HAP-1 (cell line): ENCODE data around the gene ZMAT3.

Experiments used
- DNase-seq, 2 experiments: peaks; one replicate each; pipeline ENCODE4 v3.0.0-alpha.2; 2016 to 2020; ENCODE audit warnings: low spot score in 2 of 2
- H3K27me3 ChIP-seq: fragments of 250-450 bp; sonication (Bioruptor Pico); 2 replicates; pipeline ENCODE4 v1.5.1; 2020; ENCODE audit warnings: low read depth, mild to moderate bottlenecking, moderate library complexity
- H3K36me3 ChIP-seq: fragments of 250-450 bp; sonication (Bioruptor Pico); replicated peaks from 2 replicates; pipeline ENCODE4 v1.5.1; 2020; ENCODE audit warnings: mild to moderate bottlenecking
- H3K4me1 ChIP-seq: fragments of 250-450 bp; sonication (Bioruptor Pico); 2 replicates; pipeline ENCODE4 v1.5.1; 2020; ENCODE audit warnings: mild to moderate bottlenecking
- H3K4me3 ChIP-seq: fragments of 250-450 bp; sonication (Bioruptor Pico); 2 replicates; pipeline ENCODE4 v1.5.1; 2020; ENCODE audit warnings: mild to moderate bottlenecking, moderate library complexity
- H3K9me3 ChIP-seq: fragments of 250-450 bp; sonication (Bioruptor Pico); 2 replicates; pipeline ENCODE4 v1.5.1; 2020; ENCODE audit warnings: mild to moderate bottlenecking, moderate library complexity
- in situ Hi-C: fragments of 300-500 bp; cut with MboI; formaldehyde crosslinking; loops from 3 replicates; pipeline ENCODE4 v1.14.3; 2020; ENCODE audit warnings: low sequenced_read_pairs, inconsistent platforms, mixed read lengths

ZMAT3 gene

DNA sequence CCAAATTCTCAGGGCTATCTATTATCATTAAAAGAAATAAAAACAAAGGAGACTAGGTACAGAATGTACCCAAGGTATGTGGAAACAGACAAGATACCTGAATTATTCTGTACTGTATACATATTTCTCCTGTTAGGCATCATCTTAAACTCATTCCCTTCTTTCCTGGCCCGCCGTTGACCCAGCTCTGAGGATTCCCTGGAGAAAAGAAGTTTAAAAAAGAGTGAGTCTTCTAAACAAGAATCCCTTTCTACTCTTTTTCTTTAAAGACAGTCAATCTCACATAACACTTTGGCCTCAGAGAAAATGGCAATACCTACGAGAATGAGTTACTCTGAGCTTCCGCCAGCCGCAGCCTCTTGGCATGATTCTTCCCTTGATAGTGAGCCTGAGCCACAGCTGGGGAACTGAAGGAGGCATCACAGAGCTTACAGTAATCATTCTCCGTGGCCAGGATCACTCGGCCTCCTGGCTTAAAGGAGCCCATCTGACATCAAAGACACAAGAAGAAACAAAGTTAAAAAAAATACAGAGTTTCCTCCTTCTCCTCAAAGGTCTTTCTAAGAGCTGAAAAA lies 44.2 kb downstream of the ZMAT3 start:
- in situ Hi-C loops = no loop called here
- no peaks in the 10 kb centered on the region for H3K27me3 ChIP-seq
- DNase-seq = no peak
- H3K36me3 ChIP-seq = no peaks in the 10 kb centered on the region
- no peaks in the 10 kb centered on the region for H3K9me3 ChIP-seq
- H3K4me3 ChIP-seq = no peak overlapping the region
- H3K4me1 ChIP-seq = no peaks in the 10 kb centered on the region

DNA sequence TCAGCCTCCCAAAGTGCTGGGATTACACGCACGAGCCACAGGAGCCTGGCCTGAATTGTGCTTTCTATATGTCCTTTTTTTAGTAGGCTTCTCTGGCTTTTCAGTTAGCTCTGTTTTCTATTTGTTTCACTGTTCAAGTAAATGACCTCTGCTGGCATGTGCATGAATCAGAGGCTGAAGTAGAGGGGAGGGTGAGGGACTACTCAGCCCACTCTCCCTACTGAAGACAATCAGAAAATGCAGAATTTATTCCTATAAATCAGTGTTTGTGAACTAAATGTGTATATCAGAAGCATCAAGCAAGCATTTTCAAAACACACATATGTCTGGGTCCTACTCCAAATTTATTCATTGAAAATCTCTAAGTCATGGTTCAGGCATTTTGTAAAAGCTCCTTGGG lies 45.0 kb downstream of the ZMAT3 start:
- H3K4me1 ChIP-seq = no peaks in the 10 kb centered on the region
- in situ Hi-C loops = no loop called here
- no peaks in the 10 kb centered on the region; the same call in 1 of the 2 replicates for H3K36me3 ChIP-seq
- H3K27me3 ChIP-seq = no peaks in the 10 kb centered on the region
- H3K9me3 ChIP-seq = no peaks in the 10 kb centered on the region
- no peak for DNase-seq
- no peak overlapping the region for H3K4me3 ChIP-seq

- in situ Hi-C loops = no loop called here
- no peak for DNase-seq
- H3K4me1 ChIP-seq = peaks cover 9% of the 10 kb centered on the region
- no peaks in the 10 kb centered on the region for H3K27me3 ChIP-seq
- H3K9me3 ChIP-seq = no peaks in the 10 kb centered on the region
- no peaks in the 10 kb centered on the region; the same call in 1 of the 2 replicates for H3K36me3 ChIP-seq
- no peak overlapping the region for H3K4me3 ChIP-seq
These were observed 50.3 kb downstream of the ZMAT3 start for GRCh38 chr3:179021119-179021903.

GRCh38 chr3:179020112-179020511 lies 51.5 kb downstream of the ZMAT3 start:
- in situ Hi-C loops = no loop called here

GRCh38 chr3:179018808-179019207 lies 52.8 kb downstream of the ZMAT3 start:
- no peak for DNase-seq
- H3K4me1 ChIP-seq = peaks cover 9% of the 10 kb centered on the region
- H3K36me3 ChIP-seq = no peaks in the 10 kb centered on the region; the same call in 1 of the 2 replicates
- no peaks in the 10 kb centered on the region for H3K9me3 ChIP-seq
- in situ Hi-C loops = loop anchor here (10.0 kb wide), 1 partner anchor 546 kb away; the partner anchor contains the start of gene ACTL6A
- no peak overlapping the region for H3K4me3 ChIP-seq
- no peaks in the 10 kb centered on the region for H3K27me3 ChIP-seq

More at GRCh38 chr3:179020112-179020511, 51.5 kb downstream of the ZMAT3 start:
- no peaks in the 10 kb centered on the region; the same call in 1 of the 2 replicates for H3K36me3 ChIP-seq
- H3K4me3 ChIP-seq = no peak overlapping the region
- H3K27me3 ChIP-seq = no peaks in the 10 kb centered on the region
- H3K4me1 ChIP-seq = peaks cover 9% of the 10 kb centered on the region
- no peak for DNase-seq
- no peaks in the 10 kb centered on the region for H3K9me3 ChIP-seq

- H3K9me3 ChIP-seq = no peaks in the 10 kb centered on the region
- in situ Hi-C loops = loop anchor here (10.0 kb wide), 1 partner anchor 548 kb away; the partner anchor contains the start of gene ACTL6A
These were observed 54.5 kb downstream of the ZMAT3 start for GRCh38 chr3:179016979-179017670.

DNA sequence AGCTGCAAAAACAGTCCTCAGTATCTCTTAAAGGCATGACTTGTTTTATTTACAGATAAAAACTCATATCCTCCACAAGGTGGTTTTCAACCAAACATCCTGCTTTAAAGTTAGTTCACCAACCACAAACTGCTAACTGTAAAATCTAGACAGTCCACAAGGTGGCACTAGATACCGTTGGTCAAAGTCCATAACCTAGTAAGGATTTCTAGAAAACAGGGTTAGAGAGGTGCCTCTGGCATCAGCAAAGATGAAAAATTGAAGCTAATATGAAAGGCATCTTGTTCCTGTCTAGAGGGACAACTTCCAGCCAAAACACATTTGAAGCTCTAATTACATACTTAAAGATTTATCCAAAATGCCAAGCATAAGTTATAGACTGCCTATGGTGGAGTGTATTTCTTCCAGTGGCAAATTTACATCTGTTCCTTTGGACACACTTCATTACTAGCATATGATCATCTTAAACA lies 56.0 kb downstream of the ZMAT3 start:
- Histone ChIP-seq H3K36me3 (no peaks in the 10 kb centered on the region), H3K27me3 (no peaks in the 10 kb centered on the region), H3K9me3 (no peaks in the 10 kb centered on the region), H3K4me1 (peaks cover 14% of the 10 kb centered on the region), H3K4me3 (no peak overlapping the region)
- peak; percentile 73 to 74 for DNase-seq
- in situ Hi-C loops = loop anchor here (10.0 kb wide), 1 partner anchor 549 kb away; the partner anchor contains the start of gene ACTL6A

More at GRCh38 chr3:179016979-179017670, 54.5 kb downstream of the ZMAT3 start:
- Histone ChIP-seq H3K4me3 (no peak overlapping the region), H3K4me1 (peaks cover 15% of the 10 kb centered on the region), H3K27me3 (no peaks in the 10 kb centered on the region), H3K36me3 (no peaks in the 10 kb centered on the region; the same call in 1 of the 2 replicates)
- no peak for DNase-seq

GRCh38 chr3:179005706-179006105 lies 65.9 kb downstream of the ZMAT3 start:
- H3K9me3 ChIP-seq = 0 out of 2 replicates have a peak, but pooled peaks cover 3% of the 10 kb centered on the region
- H3K27me3 ChIP-seq = no peaks in the 10 kb centered on the region
- in situ Hi-C loops = no loop called here
- no peaks in the 10 kb centered on the region for H3K36me3 ChIP-seq
- DNase-seq = no peak
- no peak overlapping the region for H3K4me3 ChIP-seq
- no peaks in the 10 kb centered on the region for H3K4me1 ChIP-seq

DNA sequence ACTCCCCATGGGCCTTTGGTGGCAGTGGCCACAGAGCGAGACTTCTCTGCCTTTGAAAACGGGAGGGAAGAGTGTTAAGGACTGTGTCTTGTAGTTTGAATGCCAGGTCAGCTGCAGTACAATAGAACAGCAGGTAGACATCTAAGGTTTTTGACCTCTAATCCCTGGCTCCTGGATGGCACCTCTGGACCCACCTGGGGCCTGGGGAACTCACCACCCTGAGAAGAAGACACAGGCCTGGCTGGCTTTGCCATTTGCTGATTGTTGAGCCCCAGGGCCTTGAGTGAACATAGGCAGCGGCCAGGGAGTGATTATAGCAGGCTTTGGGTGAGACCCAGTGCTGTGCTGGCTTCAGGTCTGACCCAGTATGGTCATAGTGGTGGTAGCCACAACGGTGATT lies 66.4 kb downstream of the ZMAT3 start:
- in situ Hi-C loops = no loop called here
- H3K36me3 ChIP-seq = no peaks in the 10 kb centered on the region
- H3K27me3 ChIP-seq = no peaks in the 10 kb centered on the region
- no peak overlapping the region for H3K4me3 ChIP-seq
- DNase-seq = no peak
- H3K9me3 ChIP-seq = 0 out of 2 replicates have a peak, but pooled peaks cover 3% of the 10 kb centered on the region
- no peaks in the 10 kb centered on the region for H3K4me1 ChIP-seq

GRCh38 chr3:179000659-179001058 lies 71.0 kb downstream of the ZMAT3 start:
- Histone ChIP-seq H3K9me3 (no peaks in the 10 kb centered on the region), H3K36me3 (no peaks in the 10 kb centered on the region), H3K27me3 (no peaks in the 10 kb centered on the region), H3K4me1 (peaks cover 5% of the 10 kb centered on the region), H3K4me3 (no peak overlapping the region)
- in situ Hi-C loops = no loop called here
- DNase-seq = no peak

- DNase-seq = no peak
- Histone ChIP-seq H3K27me3 (no peaks in the 10 kb centered on the region), H3K4me1 (peaks cover 5% of the 10 kb centered on the region), H3K9me3 (no peaks in the 10 kb centered on the region), H3K4me3 (no peak overlapping the region), H3K36me3 (no peaks in the 10 kb centered on the region)
- in situ Hi-C loops = no loop called here
These were observed 71.5 kb downstream of the ZMAT3 start for GRCh38 chr3:179000144-179000543.

DNA sequence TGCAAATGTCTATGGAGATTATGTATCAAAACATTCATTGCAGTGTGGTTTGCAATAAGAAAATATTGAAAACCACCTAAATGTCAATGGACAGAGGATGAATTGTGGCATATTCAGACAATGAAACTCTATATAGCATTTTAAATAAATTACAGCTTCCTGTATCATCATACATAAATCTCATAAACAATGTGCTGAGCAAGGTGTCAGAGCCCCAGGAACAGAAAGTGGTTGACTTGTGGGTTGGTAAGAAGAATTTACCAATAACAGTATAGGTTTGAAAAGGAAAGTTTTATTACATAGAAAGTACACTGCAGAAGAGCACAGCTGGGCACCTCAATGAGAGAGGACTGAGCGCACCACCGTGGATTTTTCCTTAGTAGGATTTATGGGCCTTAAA lies 75.2 kb downstream of the ZMAT3 start:
- in situ Hi-C loops = no loop called here
- Histone ChIP-seq H3K4me1 (peaks cover 5% of the 10 kb centered on the region), H3K4me3 (no peak overlapping the region), H3K9me3 (no peaks in the 10 kb centered on the region; the same call in 1 of the 2 replicates), H3K27me3 (no peaks in the 10 kb centered on the region), H3K36me3 (no peaks in the 10 kb centered on the region)
- DNase-seq = no peak

DNA sequence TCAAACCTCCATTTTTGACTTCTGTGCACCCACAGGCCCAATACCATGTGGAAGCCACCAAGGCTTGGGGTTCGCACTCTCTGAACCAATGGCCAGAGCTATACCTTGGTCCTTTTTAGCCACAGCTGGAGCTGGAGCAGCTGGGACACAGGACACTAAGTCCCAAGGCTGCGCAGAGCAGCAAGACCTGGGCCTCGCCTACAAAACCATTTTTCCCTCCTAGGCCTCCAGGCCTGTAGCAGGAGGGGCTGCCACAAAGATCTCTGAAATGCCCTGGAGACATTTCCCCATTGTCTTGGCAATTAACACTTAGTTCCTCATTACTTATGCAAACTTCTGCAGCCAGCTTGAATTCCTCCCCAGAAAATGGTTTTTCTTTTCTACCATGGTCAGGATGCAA lies 81.3 kb downstream of the ZMAT3 start:
- no peak for DNase-seq
- Histone ChIP-seq H3K36me3 (no peaks in the 10 kb centered on the region), H3K9me3 (peaks cover 20% of the 10 kb centered on the region), H3K4me3 (no peak overlapping the region), H3K27me3 (no peaks in the 10 kb centered on the region), H3K4me1 (peaks cover 10% of the 10 kb centered on the region)
- in situ Hi-C loops = no loop called here
